Stimulated activated CD8-positive, alpha-beta memory T cell treated with anti-CD3 and anti-CD28 coated beads, Interleukin-15, amount 100 ng/mL, for 1 hour (primary cell): ENCODE results near the gene CHMP1A.

Experiments
- DNase-seq: peaks from one replicate; pipeline ENCODE4 v3.0.0-alpha.2; 2020; ENCODE audit warnings: low read depth

CHMP1A gene

DNA sequence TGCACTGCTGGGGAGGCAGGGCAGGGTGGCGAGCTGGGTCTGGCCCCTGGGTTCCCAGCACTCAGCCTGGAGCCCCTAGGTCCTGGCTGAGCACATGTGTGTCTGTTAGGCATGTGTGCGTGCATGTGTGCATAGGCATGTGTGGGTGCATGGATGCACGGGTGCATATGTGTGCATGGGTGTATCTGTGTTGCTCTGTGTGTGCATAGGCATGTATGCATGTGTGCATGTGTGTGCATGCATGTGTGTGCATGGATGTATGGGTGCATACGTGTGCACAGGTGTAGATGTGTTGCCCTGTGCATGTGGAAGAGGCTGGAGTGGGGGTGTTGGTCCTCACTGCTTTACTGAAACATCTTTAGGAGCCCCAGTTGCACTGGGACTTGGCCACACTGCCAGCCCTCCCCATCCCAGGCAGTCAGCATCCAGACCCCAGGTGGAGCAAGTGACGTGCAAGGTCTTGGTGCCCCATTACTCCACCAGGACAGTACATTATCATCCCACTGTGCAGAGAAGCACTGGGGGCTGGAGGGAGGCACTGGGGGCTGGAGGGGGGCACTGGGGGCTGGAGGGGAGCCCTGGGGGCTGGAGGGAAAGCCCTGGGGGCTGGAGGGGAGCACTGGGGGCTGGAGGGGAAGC is 54.4 kb downstream of the CHMP1A start:
- no peak for DNase-seq

DNA sequence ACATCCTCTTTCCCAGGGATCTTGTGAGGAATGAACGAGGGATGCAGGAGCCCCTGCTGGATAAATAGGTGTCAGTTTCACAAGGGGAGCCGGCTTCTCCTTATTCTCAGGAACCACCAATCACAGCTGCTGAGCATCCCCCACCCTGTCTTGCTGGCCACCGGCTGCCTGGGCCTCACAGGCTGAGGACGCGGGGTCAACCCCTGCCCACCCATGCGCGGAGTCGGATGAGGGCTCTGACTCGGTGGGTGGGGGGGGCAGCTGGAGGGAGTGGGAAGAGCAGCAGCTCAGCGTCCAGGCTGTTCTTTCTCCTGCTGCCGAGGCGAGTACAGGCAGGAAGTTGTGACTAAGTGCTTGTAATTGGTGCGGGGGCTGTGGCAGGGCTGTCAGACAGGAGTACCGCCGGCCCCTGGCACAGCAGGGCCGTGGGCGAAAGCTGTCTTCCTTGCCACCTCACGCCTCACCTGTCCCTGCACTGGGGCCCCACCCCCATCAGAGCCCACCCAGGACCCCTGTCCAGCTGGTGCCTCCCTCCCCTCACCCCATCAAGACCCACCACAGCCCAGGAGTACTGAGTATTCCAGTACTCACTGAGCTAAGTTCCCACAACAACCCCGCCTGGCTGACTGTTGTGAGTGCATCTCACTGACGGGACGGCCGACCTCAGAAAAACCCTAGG is 55.1 kb downstream of the CHMP1A start:
- DNase-seq = peak; percentile 14

DNA sequence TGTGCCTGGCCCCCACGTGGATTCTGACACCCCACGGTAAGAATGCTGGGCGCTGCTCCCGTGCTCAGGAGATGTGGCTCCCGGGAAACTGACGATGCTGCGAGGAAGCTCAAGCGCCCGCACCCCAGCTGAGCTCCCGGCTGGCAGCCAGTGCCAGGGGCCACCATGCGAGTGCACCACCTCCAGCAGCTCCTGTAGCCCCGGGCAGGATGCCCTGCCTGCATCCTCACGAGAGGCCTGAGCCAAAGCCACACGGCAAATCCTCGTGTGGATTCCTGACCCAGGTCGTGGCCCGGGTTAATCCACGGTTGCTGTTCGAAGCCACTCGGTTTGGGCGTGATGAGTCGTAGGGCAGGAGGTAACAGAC is 55.6 kb downstream of the CHMP1A start:
- DNase-seq = no peak

DNA sequence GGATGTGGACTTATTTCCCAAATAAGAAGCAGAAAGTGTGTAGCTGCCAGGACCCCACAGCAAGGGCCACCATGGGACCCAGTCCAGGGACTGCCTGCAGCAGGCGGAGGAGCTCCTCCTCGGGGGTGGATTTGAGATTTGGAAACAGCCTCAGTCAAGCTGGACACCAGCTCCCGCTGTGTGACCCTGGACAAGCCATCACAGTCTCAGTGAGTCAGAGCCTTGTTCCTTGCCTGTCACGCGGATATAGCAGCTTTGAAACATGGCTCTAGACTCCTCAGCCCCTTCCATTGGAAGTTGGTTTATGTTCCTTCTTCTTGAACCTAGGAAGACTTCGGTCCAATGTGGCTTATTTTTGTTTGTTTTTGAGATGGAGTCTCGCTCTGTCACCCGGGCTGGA is 56.6 kb downstream of the CHMP1A start:
- DNase-seq = no peak

DNA sequence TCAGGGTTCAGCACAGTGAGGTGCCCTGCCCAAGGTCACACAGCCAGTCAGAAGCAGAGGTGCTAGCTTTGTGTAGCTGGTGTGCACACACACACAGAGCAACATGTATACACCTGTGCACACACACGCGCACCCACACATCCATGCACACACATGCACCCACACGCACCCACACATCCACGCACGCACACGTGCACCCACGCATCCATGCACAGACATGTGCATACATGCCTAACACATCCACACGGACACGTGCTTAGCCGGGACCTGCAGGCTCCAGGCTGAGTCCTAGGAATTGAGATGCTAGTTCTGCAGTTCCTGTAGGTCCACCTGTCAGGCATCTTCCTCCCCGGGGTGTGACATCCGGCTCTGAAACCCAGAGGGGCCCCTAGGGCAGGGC is 57.1 kb downstream of the CHMP1A start:
- DNase-seq = no peak

DNA sequence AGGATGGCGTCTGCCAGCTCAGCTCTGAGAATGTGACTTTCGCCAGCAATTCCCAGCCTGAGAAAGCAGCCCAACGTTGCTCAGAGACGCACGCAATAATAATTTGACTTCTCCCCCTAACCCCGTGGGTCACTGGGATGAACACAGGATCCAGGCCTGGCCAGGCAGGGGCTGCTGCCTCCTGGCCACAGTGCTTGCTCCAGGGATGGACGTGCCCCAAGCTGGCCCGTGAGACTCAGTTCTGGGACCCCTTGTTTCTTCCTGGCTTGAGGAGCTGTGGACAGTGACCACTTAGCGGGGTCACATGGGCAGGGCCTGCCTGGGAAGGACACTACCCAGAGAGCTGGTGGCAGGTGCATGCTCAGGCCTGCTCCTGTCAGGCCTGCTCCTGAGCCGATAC is 57.6 kb downstream of the CHMP1A start:
- DNase-seq = no peak

DNA sequence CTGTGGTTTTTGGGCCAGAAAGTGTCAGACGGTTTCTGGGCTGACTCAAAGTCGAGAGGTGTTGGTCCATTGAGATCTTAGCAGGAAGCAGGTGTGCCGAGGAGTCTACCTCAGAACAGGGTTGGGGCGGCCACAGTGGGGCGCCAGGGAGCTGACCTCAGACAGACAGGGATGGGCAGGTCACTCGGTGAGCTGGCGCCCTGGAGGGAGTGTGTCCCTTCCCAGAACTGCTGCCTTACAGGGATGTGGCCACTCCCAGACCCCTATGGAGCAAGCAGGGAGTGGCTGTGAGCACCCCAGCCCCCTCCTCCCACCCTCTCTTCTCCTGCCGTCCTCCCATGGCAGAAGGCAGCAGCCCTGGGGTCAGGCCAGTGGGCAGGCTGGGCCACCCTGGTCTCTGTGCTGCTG is 58.1 kb downstream of the CHMP1A start:
- DNase-seq = no peak

DNA sequence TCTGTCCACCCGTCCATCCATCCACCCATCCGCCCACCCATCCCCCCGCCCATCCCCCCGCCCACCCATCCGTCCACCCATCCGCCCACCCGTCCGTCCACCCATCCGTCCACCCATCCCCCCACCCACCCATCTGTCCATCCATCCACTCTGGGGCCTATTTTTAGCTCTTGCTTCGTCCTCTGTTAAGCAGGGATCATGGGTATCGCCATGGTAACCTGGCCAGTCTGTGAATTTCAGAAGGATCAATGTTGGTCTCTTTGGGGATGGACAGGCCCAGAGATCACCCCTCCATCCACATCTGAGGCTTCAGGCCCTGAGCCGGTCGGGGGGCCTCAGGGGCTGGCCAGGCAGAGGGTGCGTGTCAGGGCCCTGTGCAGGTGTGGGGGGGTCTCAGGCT is 59.3 kb downstream of the CHMP1A start:
- no peak for DNase-seq

DNA sequence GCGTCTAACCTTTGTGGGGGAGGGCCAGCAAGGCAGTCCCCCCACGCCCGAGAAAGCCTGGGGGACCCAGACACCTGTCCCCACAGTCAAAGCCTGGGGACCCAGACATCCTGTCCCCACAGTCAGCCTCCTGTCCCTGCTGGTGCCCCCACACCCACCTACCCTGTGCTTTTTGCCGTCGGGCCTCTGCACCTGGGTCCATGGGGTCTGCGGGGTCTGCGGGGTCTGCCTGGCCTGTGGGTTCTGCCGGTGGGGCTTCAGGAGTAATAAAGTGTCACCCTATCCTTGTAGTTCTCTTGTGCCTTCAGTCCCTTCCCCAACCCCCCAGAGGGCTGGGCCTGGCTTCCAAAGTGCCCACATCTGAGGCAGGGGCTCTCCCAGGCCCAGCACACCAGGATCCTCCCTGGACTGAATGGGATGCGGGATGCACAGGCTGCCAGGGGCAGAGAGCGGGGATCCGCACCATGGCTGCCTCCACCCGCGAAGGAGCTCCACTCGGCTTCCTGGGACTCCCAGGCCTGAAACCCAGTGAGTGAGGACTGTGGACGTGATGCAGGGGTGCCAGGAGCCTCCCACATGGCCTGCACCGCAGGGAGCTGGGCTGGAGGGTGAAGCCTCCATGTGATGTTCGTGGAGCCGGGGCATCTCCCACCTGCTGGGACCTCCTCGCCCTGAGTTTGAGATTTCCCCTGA is 60.4 kb downstream of the CHMP1A start:
- DNase-seq = no peak

DNA sequence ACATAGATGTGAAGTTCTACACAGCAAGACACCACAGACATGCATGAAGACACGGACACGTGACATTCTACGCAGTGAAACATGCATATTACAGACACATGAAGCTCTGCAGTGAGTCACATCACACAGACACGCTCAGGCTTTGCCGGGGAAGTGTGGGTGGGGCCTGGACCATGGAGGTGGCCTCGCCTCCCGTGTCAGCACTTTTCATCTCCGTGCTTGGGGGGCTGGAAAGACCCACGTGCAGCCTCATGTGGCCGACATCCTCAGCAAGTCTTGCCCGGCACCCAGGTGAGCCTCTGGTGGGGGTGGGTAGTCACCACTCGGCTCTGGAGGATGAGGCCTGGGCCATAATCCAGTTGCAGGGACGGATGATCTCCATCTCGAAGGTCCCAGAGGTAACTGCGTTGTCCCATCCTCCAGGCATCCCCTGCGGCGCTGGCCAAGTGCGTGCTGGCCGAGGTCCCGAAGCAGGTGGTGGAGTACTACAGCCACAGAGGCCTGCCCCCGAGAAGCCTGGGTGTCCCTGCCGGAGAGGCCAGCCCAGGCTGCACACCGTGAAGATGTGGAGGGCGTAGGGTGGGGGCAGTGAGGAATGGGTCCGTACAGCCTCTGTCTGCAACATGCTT is 61.3 kb downstream of the CHMP1A start:
- DNase-seq = no peak

DNA sequence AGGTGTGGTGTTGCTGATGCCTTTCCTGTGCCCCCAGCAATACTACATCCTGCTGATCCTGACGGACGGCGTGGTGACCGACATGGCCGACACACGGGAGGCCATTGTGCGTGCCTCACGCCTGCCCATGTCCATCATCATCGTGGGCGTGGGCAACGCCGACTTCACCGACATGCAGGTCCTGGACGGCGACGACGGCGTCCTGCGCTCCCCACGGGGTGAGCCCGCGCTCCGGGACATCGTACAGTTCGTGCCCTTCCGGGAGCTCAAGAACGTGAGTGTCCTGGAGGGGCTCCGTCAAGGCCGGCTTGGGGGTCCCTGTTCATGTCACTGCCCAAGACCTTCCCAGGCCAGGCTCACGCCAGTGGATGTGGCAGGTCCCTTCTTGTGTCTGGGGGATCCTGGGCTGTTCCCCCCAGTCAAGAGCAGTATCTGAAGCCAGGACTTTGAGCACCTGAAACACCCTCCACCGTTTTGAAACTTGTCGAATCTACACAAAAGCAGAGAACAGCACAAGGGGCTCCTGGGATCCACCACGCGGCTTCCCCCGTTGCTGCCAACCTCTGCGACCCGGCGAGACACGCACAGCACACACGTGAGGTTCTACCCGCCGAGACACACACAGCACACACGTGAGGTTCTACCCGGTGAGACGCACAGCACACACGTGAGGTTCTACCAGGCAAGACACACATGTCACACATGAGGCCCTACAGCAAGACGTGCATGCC is 62.0 kb downstream of the CHMP1A start:
- no peak for DNase-seq
